HG03175 (cell line): ENCODE results near the gene PLK5.
"Not testable (repeated sequence)": the region's sequence is repeated elsewhere in the genome, so short reads cannot be mapped to it uniquely, and the experiment has no call there.

Experiments
- ATAC-seq: cut with Tn5 transposase; IDR thresholded peaks from one replicate; pipeline ENCODE4 v1.9.1; 2021; ENCODE audit warnings: mild to moderate bottlenecking, moderate library complexity; ENCODE audit not compliant: unreplicated experiment

Gene PLK5

GRCh38 chr19:1524972-1525325, 1.1 kb downstream of the PLK5 start:
- ATAC-seq: no peak

DNA sequence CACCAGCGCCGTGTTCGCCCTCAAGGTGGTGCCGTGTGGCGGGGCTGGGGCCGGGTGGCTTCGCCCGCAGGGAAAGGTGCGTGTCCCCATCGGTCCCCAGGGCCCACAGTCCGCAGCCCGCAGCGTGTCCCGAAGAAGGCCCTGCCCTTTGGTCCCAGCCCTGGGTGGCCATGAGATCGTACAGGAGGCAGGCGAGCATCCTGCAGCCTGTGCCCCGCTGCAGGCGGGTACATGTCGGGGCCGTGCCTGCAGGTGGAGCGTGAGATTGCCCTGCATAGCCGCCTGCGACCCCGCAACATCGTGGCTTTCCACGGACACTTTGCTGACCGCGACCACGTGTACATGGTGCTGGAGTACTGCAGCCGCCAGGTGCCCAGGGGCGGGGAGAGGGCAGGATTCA, 1.5 kb downstream of the PLK5 start:
- ATAC-seq: no peak

- ATAC-seq: no peak
Observed at GRCh38 chr19:1526066-1526778, 2.3 kb downstream of the PLK5 start.

DNA sequence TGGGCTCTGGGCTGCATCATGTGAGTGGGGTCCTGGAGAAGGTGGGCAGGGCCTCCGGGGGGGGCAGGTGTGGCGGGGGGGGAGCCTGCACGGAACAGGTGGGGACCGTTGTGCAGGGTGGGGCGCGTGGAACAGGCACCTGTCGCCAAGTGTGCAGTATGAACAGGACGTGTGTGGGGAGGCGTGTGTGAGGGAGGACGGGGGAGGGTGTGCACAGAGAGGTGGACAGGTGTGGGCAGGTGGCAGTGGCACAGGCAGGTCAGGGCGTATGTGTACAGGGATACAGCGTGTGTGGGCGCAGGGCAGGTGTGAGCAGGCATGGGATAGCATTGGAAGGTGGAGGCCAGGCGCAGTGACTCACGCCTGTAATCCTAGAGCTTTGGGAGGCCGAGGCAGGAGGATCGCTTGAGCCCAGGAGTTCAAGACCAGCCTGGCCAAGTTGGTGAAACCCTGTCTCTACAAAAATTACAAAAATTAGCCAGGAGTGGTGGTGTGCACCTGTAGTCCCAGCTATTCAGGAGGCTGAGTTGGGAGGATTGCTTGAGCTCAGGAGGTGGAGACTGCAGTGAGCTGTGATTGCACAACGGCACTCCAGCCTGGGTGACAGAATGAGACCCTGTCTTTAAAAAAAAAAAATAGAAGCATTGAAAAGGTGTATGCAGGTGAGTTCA, 3.2 kb downstream of the PLK5 start:
- no peak for ATAC-seq

DNA sequence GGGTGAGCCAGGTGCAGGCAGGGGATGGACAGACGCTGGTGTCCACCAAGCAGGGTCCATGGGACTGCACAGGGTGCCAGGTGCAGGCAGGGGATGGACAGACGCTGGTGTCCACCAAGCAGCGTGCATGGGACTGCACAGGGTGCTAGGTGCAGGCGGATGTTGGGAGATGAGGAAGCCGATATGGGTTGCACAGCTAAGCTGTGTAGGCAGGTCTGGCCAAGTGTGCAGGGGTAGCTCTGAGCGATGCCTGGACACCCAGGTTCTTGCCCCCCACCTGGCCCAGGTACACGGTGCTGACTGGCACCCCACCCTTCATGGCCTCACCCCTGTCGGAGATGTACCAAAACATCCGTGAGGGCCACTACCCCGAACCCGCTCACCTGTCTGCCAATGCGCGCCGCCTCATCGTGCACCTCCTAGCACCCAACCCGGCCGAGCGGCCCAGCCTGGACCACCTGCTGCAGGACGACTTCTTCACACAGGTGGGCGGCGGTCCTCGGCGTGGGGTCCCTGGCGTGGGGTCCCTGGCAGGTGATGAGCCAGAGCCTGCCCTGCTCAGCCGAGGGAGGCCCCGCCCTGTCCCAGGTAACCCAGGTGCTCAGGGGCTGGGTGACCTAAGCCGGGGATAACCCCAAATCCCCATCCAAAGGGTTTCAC, 3.9 kb downstream of the PLK5 start:
- ATAC-seq: no peak

GRCh38 chr19:1528596-1529429, 4.9 kb downstream of the PLK5 start:
- ATAC-seq: no peak

- ATAC-seq: no peak
Observed at GRCh38 chr19:1529430-1529816, 5.5 kb downstream of the PLK5 start.

DNA sequence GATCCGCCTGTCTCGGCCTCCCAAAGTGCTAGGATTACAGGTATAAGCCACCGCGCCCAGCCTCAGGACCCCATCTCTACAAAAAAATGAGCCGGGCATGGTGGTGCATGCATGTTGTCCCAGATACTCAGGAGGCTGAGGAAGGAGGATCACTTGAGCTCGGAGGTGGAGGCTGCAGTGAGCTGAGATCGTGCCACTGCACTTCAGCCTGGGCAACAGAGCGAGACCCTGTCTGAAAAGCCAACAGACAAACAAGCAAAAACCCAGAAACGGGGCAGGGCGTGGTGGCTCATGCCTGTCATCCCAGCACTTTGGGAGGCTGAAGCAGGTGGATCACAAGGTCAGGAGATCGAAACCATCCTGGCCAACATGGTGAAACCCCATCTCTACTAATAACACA, 7.0 kb downstream of the PLK5 start:
- not testable (repeated sequence) for ATAC-seq

DNA sequence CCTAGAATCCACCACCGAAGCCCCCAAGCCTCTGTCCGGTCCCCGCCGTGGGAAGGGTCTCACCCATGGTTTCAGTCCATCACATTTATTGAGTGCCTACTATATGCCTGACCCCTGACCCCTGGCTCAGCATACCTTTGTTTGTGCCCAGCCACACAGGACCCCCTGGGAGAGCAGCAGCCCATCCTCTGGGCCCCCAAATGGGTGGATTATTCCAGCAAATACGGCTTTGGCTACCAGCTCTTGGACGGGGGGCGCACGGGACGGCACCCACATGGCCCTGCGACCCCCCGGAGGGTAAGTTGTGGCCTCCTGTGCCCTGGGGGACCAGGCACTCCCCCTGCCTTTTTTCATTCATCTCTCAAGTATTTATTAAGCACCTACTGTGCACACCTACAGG, 7.7 kb downstream of the PLK5 start:
- no peak for ATAC-seq

DNA sequence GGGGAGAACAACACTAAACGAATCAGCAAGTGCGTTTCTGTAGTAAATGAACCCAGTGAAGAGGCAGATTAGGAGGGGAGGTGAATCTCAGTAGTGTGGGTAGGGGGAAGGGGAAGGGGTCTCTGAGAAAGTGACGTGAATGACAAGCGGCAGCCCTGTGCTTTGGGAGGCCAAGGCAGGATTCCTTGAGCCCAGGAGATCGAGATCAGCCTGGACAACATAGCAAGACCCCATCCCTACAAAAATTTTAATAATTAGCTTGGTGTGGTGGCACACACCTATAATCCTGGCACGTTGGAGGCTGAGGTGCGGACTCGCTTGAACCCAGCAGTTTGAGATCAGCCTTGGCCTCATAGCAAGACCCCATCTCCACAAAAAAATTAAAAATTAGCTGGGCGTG, 8.1 kb downstream of the PLK5 start:
- no peak for ATAC-seq

DNA sequence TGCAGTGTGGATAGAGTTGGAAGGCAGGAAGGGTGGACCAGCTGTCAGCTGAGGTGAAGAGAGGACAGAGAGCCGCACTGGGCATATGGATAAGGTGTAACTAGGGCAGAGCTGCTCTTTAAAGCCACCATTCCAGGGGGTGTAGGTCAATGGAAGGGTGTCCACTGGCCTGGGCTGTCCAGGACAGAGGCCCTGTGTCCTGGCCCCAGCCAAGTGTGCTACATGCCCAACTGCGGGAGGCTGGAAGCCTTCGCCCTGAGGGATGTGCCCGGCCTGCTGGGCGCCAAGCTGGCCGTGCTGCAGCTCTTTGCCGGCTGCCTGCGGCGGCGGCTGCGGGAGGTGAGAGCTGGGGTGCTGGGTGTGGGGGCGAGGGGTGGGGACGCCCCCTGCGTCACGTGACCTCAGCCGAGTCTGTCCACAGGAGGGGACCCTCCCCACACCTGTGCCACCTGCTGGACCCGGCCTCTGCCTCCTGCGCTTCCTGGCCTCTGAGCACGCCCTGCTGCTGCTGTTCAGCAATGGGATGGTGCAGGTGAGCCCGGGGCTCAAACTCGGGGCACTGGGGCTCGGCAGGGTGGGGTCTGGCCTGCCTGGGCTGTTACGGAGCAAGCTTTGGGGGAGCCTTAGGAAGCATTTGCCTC, 9.8 kb downstream of the PLK5 start:
- no peak for ATAC-seq

- ATAC-seq: no peak
Observed at GRCh38 chr19:1534972-1535371, 11.1 kb downstream of the PLK5 start.

DNA sequence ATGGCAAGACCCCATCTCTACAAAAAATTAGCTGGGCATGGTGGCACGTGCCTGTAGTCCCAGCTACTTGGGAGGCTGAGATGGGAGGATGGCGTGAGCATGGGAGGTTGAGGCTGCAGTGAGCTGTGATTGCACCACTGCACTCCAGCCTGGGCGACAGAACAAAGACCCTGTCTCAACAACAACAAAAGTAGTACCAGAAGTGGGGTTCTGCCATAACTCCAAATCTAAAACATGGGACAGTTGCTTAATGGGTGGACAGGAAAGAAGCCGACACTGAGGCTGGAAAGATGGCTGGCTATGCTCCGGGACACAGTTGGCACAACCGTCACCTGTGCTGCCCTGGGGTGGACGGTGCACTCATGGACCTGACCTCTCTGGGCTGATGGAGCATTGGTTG, 11.8 kb downstream of the PLK5 start:
- not testable (repeated sequence) for ATAC-seq

DNA sequence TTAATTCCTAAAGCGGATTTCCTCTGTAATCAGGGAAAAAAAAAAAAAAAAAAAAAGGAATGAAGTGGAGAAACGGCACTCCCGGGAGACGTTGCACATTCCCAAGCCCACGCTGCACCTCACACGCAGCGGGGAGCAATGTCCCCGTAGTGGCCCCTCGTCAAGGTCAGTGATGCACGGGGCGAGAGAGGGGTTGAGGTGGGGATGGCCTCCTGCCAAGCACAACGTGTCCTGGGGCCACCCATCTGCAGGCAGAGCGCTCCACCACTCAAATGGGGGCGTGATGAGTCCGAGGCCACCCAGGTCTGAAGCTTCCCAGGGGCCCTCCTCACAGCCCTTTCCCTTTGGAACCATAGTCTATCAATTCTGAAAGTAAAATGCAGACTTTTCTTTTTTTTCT, 15.1 kb downstream of the PLK5 start:
- no peak for ATAC-seq

DNA sequence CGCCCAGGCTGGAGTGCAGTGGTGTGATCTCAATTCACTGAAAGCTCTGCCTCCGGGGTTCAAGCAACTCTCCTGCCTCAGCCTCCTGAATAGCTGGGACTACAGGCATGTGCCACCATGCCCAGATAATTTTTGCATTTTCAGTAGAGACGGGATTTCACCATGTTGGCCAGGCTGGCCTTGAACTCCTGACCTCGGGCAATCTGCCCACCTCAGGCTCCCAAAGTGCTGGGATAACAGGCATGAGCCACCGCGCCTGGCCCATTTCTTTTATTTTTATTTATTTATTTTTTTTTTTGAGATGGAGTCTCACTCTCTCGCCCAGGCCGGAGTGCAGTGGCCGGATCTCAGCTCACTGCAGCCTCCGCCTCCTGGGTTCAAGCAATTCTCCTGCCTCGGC, 15.9 kb downstream of the PLK5 start:
- not testable (repeated sequence) for ATAC-seq

- ATAC-seq: no peak
Observed at GRCh38 chr19:1540365-1540925, 16.6 kb downstream of the PLK5 start.

- ATAC-seq: no peak
Observed at GRCh38 chr19:1549332-1549945, 25.6 kb downstream of the PLK5 start.

- ATAC-seq: no peak
Observed at GRCh38 chr19:1551068-1552040, 27.5 kb downstream of the PLK5 start.

DNA sequence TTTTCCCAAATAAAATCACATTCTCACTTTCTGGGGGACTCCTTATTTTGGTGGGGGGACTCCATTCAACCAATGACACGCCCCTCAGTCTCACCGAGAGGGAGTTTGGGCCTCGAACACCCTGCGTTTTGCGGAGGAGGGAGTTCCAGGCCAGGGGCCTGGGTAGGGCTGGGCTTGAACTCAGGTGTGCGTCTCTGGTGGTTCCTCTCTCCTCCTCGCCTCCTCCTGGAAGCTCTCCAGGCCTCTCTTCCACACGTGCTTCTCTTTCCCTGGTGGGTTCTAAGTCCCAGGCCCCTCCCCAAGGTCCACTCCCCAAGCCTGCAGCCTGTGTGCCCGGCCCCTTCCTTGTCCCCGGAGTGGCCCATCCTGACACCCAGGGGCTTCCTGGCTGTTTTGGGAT, 29.5 kb downstream of the PLK5 start:
- ATAC-seq: no peak
